ENCODE data around the gene SMAD6. TPM values are rescaled to one million over a fixed set of nuclear protein-coding genes. Genes with fewer than 3 reads are reported as not detected.

The SMAD6 gene
- polyA plus RNA-seq, 1 of the 3 experiments (the other 2 are of a cell fraction) = 4.5 TPM

DNA sequence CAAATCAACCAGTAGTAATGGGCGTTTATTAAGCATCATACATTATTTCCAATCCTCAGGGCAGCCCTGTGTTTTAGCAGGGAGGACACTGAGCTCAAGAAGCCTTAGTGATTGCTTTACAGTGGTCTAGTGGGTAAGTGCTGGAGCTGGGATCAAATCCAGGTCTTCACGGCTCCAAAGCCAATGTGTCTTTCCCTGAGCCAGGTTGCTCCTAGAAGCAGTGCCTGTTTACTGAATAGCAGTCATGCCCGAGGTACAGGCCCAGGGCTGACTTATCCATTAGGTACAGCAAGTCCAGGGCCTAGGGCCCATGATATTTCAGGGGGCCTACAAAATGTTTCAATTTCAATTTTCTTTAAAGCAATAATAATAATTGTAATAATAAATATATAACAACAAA lies 9.6 kb upstream of the SMAD6 start:
- ChIA-PET CTCF (interaction anchor here (0.6 to 1.2 kb wide), 3 partner anchors 69 to 111 kb away, joined by 3 read pairs; no protein-coding TSS in a partner anchor), POLR2A (no interaction called here)
- Histone ChIP-seq H3K9ac (no peak overlapping the region), H3K79me2 (ENCODE audit: insufficient read depth) (no peaks in the 10 kb centered on the region), H3K27me3 (ENCODE audit: insufficient read depth) (no peaks in the 10 kb centered on the region), H3K9me2 (no peaks in the 10 kb centered on the region), H4K20me1 (ENCODE audit: insufficient read depth) (no peaks in the 10 kb centered on the region), H2AFZ (ENCODE audit: low read depth) (no peak overlapping the region), H3K27ac (ENCODE audit: low read depth in 2 of 2, low read length in 1 of 2) (no peak overlapping the region), H3K9me3 (no peaks in the 10 kb centered on the region), H3F3A (replicated peaks; ENCODE audit: insufficient read depth) (no peaks in the 10 kb centered on the region), H3K4me1 (ENCODE audit: control insufficient read depth in 1 of 2, insufficient read depth in 2 of 2, low read depth in 1 of 2, low read length in 1 of 2) (no peaks in the 10 kb centered on the region), H3K4me3 (ENCODE audit: low read depth in 2 of 2, low read length in 1 of 2) (no peak overlapping the region), H3K36me3 (replicated peaks in 1 of 2; ENCODE audit: control insufficient read depth in 1 of 2, insufficient read depth in 2 of 2, low read length in 1 of 2) (no peaks in the 10 kb centered on the region), H3K4me2 (no peak overlapping the region)
- no peak for DNase-seq
- TF ChIP-seq, protein P1, sequence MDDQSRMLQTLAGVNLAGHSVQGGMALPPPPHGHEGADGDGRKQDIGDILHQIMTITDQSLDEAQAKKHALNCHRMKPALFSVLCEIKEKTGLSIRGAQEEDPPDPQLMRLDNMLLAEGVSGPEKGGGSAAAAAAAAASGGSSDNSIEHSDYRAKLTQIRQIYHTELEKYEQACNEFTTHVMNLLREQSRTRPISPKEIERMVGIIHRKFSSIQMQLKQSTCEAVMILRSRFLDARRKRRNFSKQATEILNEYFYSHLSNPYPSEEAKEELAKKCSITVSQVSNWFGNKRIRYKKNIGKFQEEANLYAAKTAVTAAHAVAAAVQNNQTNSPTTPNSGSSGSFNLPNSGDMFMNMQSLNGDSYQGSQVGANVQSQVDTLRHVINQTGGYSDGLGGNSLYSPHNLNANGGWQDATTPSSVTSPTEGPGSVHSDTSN (IDR thresholded peaks at IDR 0.05) = no peak
- TF ChIP-seq, protein P2, sequence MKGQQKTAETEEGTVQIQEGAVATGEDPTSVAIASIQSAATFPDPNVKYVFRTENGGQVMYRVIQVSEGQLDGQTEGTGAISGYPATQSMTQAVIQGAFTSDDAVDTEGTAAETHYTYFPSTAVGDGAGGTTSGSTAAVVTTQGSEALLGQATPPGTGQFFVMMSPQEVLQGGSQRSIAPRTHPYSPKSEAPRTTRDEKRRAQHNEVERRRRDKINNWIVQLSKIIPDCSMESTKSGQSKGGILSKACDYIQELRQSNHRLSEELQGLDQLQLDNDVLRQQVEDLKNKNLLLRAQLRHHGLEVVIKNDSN (IDR thresholded peaks at IDR 0.05; ENCODE audit: borderline replicate concordance, low read depth) = no peak
- no peak for TF ChIP-seq ELF1 (IDR thresholded peaks at IDR 0.05)
- TF ChIP-seq, protein P3, sequence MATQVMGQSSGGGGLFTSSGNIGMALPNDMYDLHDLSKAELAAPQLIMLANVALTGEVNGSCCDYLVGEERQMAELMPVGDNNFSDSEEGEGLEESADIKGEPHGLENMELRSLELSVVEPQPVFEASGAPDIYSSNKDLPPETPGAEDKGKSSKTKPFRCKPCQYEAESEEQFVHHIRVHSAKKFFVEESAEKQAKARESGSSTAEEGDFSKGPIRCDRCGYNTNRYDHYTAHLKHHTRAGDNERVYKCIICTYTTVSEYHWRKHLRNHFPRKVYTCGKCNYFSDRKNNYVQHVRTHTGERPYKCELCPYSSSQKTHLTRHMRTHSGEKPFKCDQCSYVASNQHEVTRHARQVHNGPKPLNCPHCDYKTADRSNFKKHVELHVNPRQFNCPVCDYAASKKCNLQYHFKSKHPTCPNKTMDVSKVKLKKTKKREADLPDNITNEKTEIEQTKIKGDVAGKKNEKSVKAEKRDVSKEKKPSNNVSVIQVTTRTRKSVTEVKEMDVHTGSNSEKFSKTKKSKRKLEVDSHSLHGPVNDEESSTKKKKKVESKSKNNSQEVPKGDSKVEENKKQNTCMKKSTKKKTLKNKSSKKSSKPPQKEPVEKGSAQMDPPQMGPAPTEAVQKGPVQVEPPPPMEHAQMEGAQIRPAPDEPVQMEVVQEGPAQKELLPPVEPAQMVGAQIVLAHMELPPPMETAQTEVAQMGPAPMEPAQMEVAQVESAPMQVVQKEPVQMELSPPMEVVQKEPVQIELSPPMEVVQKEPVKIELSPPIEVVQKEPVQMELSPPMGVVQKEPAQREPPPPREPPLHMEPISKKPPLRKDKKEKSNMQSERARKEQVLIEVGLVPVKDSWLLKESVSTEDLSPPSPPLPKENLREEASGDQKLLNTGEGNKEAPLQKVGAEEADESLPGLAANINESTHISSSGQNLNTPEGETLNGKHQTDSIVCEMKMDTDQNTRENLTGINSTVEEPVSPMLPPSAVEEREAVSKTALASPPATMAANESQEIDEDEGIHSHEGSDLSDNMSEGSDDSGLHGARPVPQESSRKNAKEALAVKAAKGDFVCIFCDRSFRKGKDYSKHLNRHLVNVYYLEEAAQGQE (IDR thresholded peaks at IDR 0.05; ENCODE audit: low read depth, low read length) = no peak
- WGBS (ENCODE audit: low lambda C conversion rate) = 75% methylated on average over 3 of the region's 3 CpGs

DNA sequence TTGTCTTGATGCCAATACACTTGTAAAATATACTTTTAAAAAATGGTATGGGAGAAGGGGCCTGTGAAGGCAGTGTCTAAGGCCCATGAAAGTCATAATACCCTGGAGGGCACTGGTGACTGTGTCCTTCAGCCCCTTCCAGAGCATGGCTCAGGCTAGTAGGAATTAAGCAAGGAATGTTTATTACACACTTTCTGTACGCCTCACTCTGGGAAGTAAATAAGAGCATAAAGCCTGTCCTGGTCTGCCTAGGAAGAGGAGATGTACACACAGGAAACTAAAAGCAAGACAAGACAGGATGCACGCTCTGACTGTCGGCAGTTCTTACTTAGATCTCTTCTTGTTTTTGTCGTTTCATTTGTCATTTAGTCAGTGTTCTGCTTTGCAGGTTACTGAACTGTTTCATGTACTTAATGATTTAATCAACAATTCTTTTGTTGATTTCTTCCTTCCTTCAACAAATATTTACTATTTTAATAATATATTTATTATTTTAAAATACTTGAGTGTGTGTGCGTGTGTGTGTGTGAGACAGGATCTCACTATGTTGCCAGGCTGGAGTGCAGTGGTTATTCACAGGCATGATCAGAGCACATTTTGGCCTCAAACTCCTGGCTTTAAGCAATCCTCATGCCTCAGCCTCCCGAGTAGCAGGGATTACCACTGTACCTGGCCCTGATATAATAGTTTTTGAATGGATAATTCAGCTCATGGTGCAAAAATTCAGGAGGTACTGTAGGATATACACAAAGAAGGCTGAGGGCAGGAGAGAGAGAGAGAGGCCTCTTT lies 9.0 kb upstream of the SMAD6 start:
- Histone ChIP-seq H3K9ac (no peak overlapping the region), H3F3A (replicated peaks; ENCODE audit: insufficient read depth) (no peaks in the 10 kb centered on the region), H3K4me3 (ENCODE audit: low read depth in 2 of 2, low read length in 1 of 2) (no peak overlapping the region), H3K9me3 (no peaks in the 10 kb centered on the region), H4K20me1 (ENCODE audit: insufficient read depth) (no peaks in the 10 kb centered on the region), H3K79me2 (ENCODE audit: insufficient read depth) (no peaks in the 10 kb centered on the region), H3K4me1 (ENCODE audit: control insufficient read depth in 1 of 2, insufficient read depth in 2 of 2, low read depth in 1 of 2, low read length in 1 of 2) (peaks cover 0 to under 1% of the 10 kb centered on the region in 2 experiments; a peak in 2 of 4 replicates), H3K36me3 (replicated peaks in 1 of 2; ENCODE audit: control insufficient read depth in 1 of 2, insufficient read depth in 2 of 2, low read length in 1 of 2) (no peaks in the 10 kb centered on the region), H3K27ac (ENCODE audit: low read depth in 2 of 2, low read length in 1 of 2) (no peak overlapping the region), H3K4me2 (no peak overlapping the region), H3K27me3 (ENCODE audit: insufficient read depth) (no peaks in the 10 kb centered on the region), H3K9me2 (no peaks in the 10 kb centered on the region), H2AFZ (ENCODE audit: low read depth) (no peak overlapping the region)
- no peak for DNase-seq
- POLR2A ChIA-PET = interaction anchor here (0.8 kb wide), 1 partner anchor 157 kb away, joined by 3 read pairs; no protein-coding TSS in a partner anchor
- CTCF ChIA-PET = interaction anchor here (0.6 to 1.1 kb wide), 3 partner anchors 74 to 368 kb away, joined by 3 to 4 read pairs (median 3); no protein-coding TSS in a partner anchor
- WGBS (ENCODE audit: low lambda C conversion rate) = 81% methylated on average over 6 of the region's 6 CpGs
- TF ChIP-seq, protein P4, sequence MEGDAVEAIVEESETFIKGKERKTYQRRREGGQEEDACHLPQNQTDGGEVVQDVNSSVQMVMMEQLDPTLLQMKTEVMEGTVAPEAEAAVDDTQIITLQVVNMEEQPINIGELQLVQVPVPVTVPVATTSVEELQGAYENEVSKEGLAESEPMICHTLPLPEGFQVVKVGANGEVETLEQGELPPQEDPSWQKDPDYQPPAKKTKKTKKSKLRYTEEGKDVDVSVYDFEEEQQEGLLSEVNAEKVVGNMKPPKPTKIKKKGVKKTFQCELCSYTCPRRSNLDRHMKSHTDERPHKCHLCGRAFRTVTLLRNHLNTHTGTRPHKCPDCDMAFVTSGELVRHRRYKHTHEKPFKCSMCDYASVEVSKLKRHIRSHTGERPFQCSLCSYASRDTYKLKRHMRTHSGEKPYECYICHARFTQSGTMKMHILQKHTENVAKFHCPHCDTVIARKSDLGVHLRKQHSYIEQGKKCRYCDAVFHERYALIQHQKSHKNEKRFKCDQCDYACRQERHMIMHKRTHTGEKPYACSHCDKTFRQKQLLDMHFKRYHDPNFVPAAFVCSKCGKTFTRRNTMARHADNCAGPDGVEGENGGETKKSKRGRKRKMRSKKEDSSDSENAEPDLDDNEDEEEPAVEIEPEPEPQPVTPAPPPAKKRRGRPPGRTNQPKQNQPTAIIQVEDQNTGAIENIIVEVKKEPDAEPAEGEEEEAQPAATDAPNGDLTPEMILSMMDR (IDR thresholded peaks at IDR 0.05) = no peak
- TF ChIP-seq RAD21 (IDR thresholded peaks at IDR 0.05; ENCODE audit: low read length) (no peak), YY1 (IDR thresholded peaks at IDR 0.05; ENCODE audit: low read depth) (no peak), NRF1 (IDR thresholded peaks at IDR 0.05; ENCODE audit: low read depth, low read length) (no peak), POLR2AphosphoS5 (IDR thresholded peaks at IDR 0.05; ENCODE audit: low read depth, low read length) (no peak), CHD2 (IDR thresholded peaks at IDR 0.05; ENCODE audit: low read length, partially characterized antibody) (no peak), TAF1 (IDR thresholded peaks at IDR 0.05; ENCODE audit: borderline replicate concordance, low read depth, low read length) (no peak), RFX5 (IDR thresholded peaks at IDR 0.05; ENCODE audit: low read length) (no peak), TCF12 (IDR thresholded peaks at IDR 0.05) (no peak)
- TF ChIP-seq, protein P5, sequence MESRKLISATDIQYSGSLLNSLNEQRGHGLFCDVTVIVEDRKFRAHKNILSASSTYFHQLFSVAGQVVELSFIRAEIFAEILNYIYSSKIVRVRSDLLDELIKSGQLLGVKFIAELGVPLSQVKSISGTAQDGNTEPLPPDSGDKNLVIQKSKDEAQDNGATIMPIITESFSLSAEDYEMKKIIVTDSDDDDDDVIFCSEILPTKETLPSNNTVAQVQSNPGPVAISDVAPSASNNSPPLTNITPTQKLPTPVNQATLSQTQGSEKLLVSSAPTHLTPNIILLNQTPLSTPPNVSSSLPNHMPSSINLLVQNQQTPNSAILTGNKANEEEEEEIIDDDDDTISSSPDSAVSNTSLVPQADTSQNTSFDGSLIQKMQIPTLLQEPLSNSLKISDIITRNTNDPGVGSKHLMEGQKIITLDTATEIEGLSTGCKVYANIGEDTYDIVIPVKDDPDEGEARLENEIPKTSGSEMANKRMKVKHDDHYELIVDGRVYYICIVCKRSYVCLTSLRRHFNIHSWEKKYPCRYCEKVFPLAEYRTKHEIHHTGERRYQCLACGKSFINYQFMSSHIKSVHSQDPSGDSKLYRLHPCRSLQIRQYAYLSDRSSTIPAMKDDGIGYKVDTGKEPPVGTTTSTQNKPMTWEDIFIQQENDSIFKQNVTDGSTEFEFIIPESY (IDR thresholded peaks at IDR 0.05; ENCODE audit: borderline replicate concordance, low read depth) = no peak
- TF ChIP-seq, protein P2 (IDR thresholded peaks at IDR 0.05; ENCODE audit: borderline replicate concordance, low read depth) = no peak
- TF ChIP-seq, protein P6, sequence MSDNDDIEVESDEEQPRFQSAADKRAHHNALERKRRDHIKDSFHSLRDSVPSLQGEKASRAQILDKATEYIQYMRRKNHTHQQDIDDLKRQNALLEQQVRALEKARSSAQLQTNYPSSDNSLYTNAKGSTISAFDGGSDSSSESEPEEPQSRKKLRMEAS (IDR thresholded peaks at IDR 0.05; ENCODE audit: low read depth) = no peak

Data from SK-N-SH (cell line).